ENCODE measurements around the gene ROR2.

ROR2 gene

DNA sequence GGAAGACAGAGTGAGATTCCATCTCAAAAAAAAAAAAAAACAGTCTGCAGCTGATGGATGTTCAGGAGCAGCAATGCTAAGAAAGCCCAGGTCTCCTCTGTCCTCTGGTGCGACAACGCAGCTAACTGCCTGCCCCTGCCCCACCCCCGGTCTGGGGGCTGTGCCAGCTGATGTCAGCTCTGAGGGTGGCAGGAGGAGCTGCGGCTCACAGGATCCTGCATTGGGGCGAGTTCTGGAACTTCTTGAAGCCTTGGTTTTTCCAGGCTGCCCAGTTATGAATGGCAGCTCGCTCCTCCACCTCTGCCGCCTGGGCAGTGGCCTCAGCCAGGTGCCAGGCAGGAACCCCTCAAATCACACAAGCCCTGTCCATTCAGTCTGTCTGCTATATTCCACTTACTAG, 113.5 kb downstream of the ROR2 start:
- Histone ChIP-seq H4K20me1 (ENCODE audit: insufficient read depth, low read length, poor library complexity, severe bottlenecking) (no peaks in the 10 kb centered on the region), H3K9me2 (replicated peaks; ENCODE audit: low read depth, low read length) (no peaks in the 10 kb centered on the region), H3K4me1 (ENCODE audit: insufficient read depth, low read length, poor library complexity, severe bottlenecking) (no peaks in the 10 kb centered on the region), H2AFZ (ENCODE audit: low read length) (no peak overlapping the region), H3K4me3 (ENCODE audit: low read length, poor library complexity, severe bottlenecking) (no peak overlapping the region), H3K79me2 (ENCODE audit: insufficient read depth, low read length) (no peaks in the 10 kb centered on the region), H3K9ac (ENCODE audit: low read depth, low read length, poor library complexity, severe bottlenecking) (no peak overlapping the region), H3K36me3 (ENCODE audit: insufficient read depth, low read length) (no peaks in the 10 kb centered on the region), H3K4me2 (ENCODE audit: low read depth, low read length, poor library complexity, severe bottlenecking) (no peak overlapping the region), H3F3A (ENCODE audit: low read depth) (no peaks in the 10 kb centered on the region), H3K9me3 (ENCODE audit: insufficient read depth, low read depth, low read length) (no peaks in the 10 kb centered on the region), H3K27me3 (ENCODE audit: insufficient read depth, low read length, poor library complexity, severe bottlenecking) (no peaks in the 10 kb centered on the region)
- TF ChIP-seq, protein P1, sequence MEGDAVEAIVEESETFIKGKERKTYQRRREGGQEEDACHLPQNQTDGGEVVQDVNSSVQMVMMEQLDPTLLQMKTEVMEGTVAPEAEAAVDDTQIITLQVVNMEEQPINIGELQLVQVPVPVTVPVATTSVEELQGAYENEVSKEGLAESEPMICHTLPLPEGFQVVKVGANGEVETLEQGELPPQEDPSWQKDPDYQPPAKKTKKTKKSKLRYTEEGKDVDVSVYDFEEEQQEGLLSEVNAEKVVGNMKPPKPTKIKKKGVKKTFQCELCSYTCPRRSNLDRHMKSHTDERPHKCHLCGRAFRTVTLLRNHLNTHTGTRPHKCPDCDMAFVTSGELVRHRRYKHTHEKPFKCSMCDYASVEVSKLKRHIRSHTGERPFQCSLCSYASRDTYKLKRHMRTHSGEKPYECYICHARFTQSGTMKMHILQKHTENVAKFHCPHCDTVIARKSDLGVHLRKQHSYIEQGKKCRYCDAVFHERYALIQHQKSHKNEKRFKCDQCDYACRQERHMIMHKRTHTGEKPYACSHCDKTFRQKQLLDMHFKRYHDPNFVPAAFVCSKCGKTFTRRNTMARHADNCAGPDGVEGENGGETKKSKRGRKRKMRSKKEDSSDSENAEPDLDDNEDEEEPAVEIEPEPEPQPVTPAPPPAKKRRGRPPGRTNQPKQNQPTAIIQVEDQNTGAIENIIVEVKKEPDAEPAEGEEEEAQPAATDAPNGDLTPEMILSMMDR (conservative IDR thresholded peaks at IDR 0.05; ENCODE audit: low read length), result no peak
- no peak for TF ChIP-seq EZH2phosphoT487 (IDR thresholded peaks at IDR 0.05; ENCODE audit: borderline replicate concordance)

DNA sequence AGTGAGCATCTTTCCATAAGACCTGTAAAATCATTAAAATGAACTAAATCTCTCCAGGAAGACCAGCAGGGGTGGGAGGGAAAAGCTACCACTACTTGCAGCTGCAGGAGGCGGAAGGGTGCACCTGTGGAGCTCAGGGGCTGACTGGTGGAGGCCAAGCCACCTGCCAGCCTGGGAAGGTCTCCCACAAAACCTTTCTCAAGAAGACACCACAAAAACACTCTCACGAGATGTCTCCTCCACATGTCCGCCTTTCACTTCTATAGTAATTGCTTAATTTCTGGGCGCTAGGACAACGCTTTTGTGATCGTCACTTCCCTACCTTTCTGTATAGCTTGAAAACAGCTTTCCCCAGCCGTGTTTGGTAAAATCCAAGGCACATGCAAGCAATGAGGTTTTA, 114.4 kb downstream of the ROR2 start:
- H3K4me3 ChIP-seq (ENCODE audit: low read length, poor library complexity, severe bottlenecking), result no peak overlapping the region
- no peak overlapping the region for H3K9ac ChIP-seq (ENCODE audit: low read depth, low read length, poor library complexity, severe bottlenecking)
- H2AFZ ChIP-seq (ENCODE audit: low read length), result no peak overlapping the region
- H3K27me3 ChIP-seq (ENCODE audit: insufficient read depth, low read length, poor library complexity, severe bottlenecking), result no peaks in the 10 kb centered on the region
- H3K9me3 ChIP-seq (ENCODE audit: insufficient read depth, low read depth, low read length), result no peaks in the 10 kb centered on the region
- H3K4me2 ChIP-seq (ENCODE audit: low read depth, low read length, poor library complexity, severe bottlenecking), result no peak overlapping the region
- no peaks in the 10 kb centered on the region for H4K20me1 ChIP-seq (ENCODE audit: insufficient read depth, low read length, poor library complexity, severe bottlenecking)
- TF ChIP-seq, protein P1 (conservative IDR thresholded peaks at IDR 0.05; ENCODE audit: low read length), result no peak
- TF ChIP-seq EZH2phosphoT487 (IDR thresholded peaks at IDR 0.05; ENCODE audit: borderline replicate concordance), result no peak
- no peaks in the 10 kb centered on the region for H3K36me3 ChIP-seq (ENCODE audit: insufficient read depth, low read length)
- no peaks in the 10 kb centered on the region for H3K79me2 ChIP-seq (ENCODE audit: insufficient read depth, low read length)
- H3K9me2 ChIP-seq (replicated peaks; ENCODE audit: low read depth, low read length), result no peaks in the 10 kb centered on the region
- no peaks in the 10 kb centered on the region for H3F3A ChIP-seq (ENCODE audit: low read depth)
- no peaks in the 10 kb centered on the region for H3K4me1 ChIP-seq (ENCODE audit: insufficient read depth, low read length, poor library complexity, severe bottlenecking)

DNA sequence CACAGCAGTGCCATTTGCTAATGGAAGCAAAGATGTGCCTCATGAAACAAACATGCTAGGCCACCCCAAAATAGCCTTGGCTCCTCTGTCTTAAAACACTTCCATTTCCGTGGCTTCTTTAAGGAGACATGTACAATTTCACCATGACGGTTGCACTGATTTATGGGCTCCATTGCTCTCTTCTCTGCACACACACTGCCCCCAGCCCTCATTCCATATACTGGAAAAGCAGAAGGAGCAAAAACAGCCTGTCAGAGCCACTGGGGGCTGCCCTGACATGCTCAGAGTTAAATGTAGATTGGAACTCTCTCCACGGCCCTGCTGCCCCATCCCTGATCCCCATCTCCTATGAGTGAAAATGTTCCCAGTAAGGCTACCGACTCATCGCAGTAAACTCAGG, 114.8 kb downstream of the ROR2 start:
- H3K9me3 ChIP-seq (ENCODE audit: insufficient read depth, low read depth, low read length), result no peaks in the 10 kb centered on the region
- no peaks in the 10 kb centered on the region for H3K79me2 ChIP-seq (ENCODE audit: insufficient read depth, low read length)
- no peak for TF ChIP-seq EZH2phosphoT487 (IDR thresholded peaks at IDR 0.05; ENCODE audit: borderline replicate concordance)
- TF ChIP-seq, protein P1 (conservative IDR thresholded peaks at IDR 0.05; ENCODE audit: low read length), result no peak
- H4K20me1 ChIP-seq (ENCODE audit: insufficient read depth, low read length, poor library complexity, severe bottlenecking), result no peaks in the 10 kb centered on the region
- H3K36me3 ChIP-seq (ENCODE audit: insufficient read depth, low read length), result no peaks in the 10 kb centered on the region
- no peaks in the 10 kb centered on the region for H3K4me1 ChIP-seq (ENCODE audit: insufficient read depth, low read length, poor library complexity, severe bottlenecking)
- no peaks in the 10 kb centered on the region for H3K27me3 ChIP-seq (ENCODE audit: insufficient read depth, low read length, poor library complexity, severe bottlenecking)
- H3K4me3 ChIP-seq (ENCODE audit: low read length, poor library complexity, severe bottlenecking), result no peak overlapping the region
- H3K9me2 ChIP-seq (replicated peaks; ENCODE audit: low read depth, low read length), result no peaks in the 10 kb centered on the region
- no peak overlapping the region for H3K4me2 ChIP-seq (ENCODE audit: low read depth, low read length, poor library complexity, severe bottlenecking)
- no peak overlapping the region for H3K9ac ChIP-seq (ENCODE audit: low read depth, low read length, poor library complexity, severe bottlenecking)
- no peak overlapping the region for H2AFZ ChIP-seq (ENCODE audit: low read length)
- H3F3A ChIP-seq (ENCODE audit: low read depth), result no peaks in the 10 kb centered on the region
